ENCODE results near the gene CP. TPM values are rescaled to one million over a fixed set of nuclear protein-coding genes. Genes with fewer than 3 reads are reported as not detected.

Gene CP
- total RNA-seq, 1 experiment from 2014 or later: 0.52 TPM

GRCh38 chr3:149145356-149145755 is 76.3 kb downstream of the CP start:
- no peak overlapping the region for H3K9ac ChIP-seq (ENCODE audit: low read length)
- H2AFZ ChIP-seq (ENCODE audit: low read depth, low read length, poor library complexity, severe bottlenecking): no peak overlapping the region
- H3K4me3 ChIP-seq (replicated peaks in 1 of 2; ENCODE audit: low read depth in 1 of 2, low read length in 2 of 2): no peak overlapping the region
- H3K36me3 ChIP-seq (ENCODE audit: control insufficient read depth in 1 of 2, insufficient read depth in 2 of 2, low read length in 2 of 2): 0 out of 4 replicates have a peak, but pooled peaks cover 0 to 4% of the 10 kb centered on the region in 2 experiments
- no TSS peak for BruUV-seq (replicated peaks)
- intact Hi-C loops (cut with micrococcal nuclease): no loop called here
- CTCF ChIA-PET: no interaction called here
- no peak overlapping the region for H3K27ac ChIP-seq (ENCODE audit: low read depth, low read length)
- DNase-seq (ENCODE audit: low read depth, low spot score): no peak
- H3K9me2 ChIP-seq (ENCODE audit: insufficient read depth): no peaks in the 10 kb centered on the region
- H3K79me2 ChIP-seq (ENCODE audit: insufficient read depth, low read length): no peaks in the 10 kb centered on the region
- H3K27me3 ChIP-seq (ENCODE audit: insufficient read depth, low read length): no peaks in the 10 kb centered on the region
- POLR2A ChIA-PET: no interaction called here
- no peaks in the 10 kb centered on the region for H3K4me1 ChIP-seq (ENCODE audit: control insufficient read depth in 1 of 2, insufficient read depth in 2 of 2, low read length in 2 of 2)
- no peaks in the 10 kb centered on the region for H4K20me1 ChIP-seq (ENCODE audit: insufficient read depth)
- RAD21 ChIA-PET (ENCODE audit: low non-redundant PET in 1 of 2, low total read pairs in 2 of 2, uncharacterized antibody in 2 of 2, unreplicated experiment in 2 of 2): no interaction called here
- no peak for ATAC-seq
- no peak overlapping the region for H3K4me2 ChIP-seq (ENCODE audit: low read length)
- no peak for TF ChIP-seq EZH2 (IDR thresholded peaks at IDR 0.05)
- no peak for TF ChIP-seq YY1 (IDR thresholded peaks at IDR 0.05; ENCODE audit: extremely low read depth, insufficient replicate concordance, low read depth, low read length)
- no peak for TF ChIP-seq CTCF (IDR thresholded peaks at IDR 0.05 in 2 of 3, conservative IDR thresholded peaks at IDR 0.05 in 1 of 3; ENCODE audit: borderline replicate concordance in 1 of 3, insufficient read depth in 1 of 3, low read depth in 2 of 3, low read length in 2 of 3)
- no peak for TF ChIP-seq JUND (IDR thresholded peaks at IDR 0.05)
- no peak for TF ChIP-seq MAX (IDR thresholded peaks at IDR 0.05)
- no peak for TF ChIP-seq ZNF274 (IDR thresholded peaks at IDR 0.05; ENCODE audit: low read depth, low read length)
- no peaks in the 10 kb centered on the region for H3K9me3 ChIP-seq (ENCODE audit: control insufficient read depth in 1 of 2, insufficient read depth in 1 of 2, low read depth in 1 of 2, low read length in 2 of 2)

- Histone ChIP-seq H3K79me2 (ENCODE audit: insufficient read depth, low read length) (no peaks in the 10 kb centered on the region), H3K4me1 (ENCODE audit: control insufficient read depth in 1 of 2, insufficient read depth in 2 of 2, low read length in 2 of 2) (no peaks in the 10 kb centered on the region), H3K9me3 (ENCODE audit: control insufficient read depth in 1 of 2, insufficient read depth in 1 of 2, low read depth in 1 of 2, low read length in 2 of 2) (no peaks in the 10 kb centered on the region), H3K27ac (ENCODE audit: low read depth, low read length) (no peak overlapping the region), H3K9me2 (ENCODE audit: insufficient read depth) (no peaks in the 10 kb centered on the region), H2AFZ (ENCODE audit: low read depth, low read length, poor library complexity, severe bottlenecking) (no peak overlapping the region), H3K4me2 (ENCODE audit: low read length) (no peak overlapping the region), H3K9ac (ENCODE audit: low read length) (no peak overlapping the region), H4K20me1 (ENCODE audit: insufficient read depth) (no peaks in the 10 kb centered on the region), H3K27me3 (ENCODE audit: insufficient read depth, low read length) (no peaks in the 10 kb centered on the region), H3K4me3 (replicated peaks in 1 of 2; ENCODE audit: low read depth in 1 of 2, low read length in 2 of 2) (no peak overlapping the region), H3K36me3 (ENCODE audit: control insufficient read depth in 1 of 2, insufficient read depth in 2 of 2, low read length in 2 of 2) (no peaks in the 10 kb centered on the region)
- TF ChIP-seq CEBPB (IDR thresholded peaks at IDR 0.05; ENCODE audit: low read depth) (no peak), FOSL1 (IDR thresholded peaks at IDR 0.05; ENCODE audit: low read depth) (no peak), YY1 (IDR thresholded peaks at IDR 0.05; ENCODE audit: extremely low read depth, insufficient replicate concordance, low read depth, low read length) (no peak), RAD21 (IDR thresholded peaks at IDR 0.05; ENCODE audit: low read depth) (no peak), CBX3 (IDR thresholded peaks at IDR 0.05; ENCODE audit: low read depth) (no peak)
- RAD21 ChIA-PET (ENCODE audit: low non-redundant PET in 1 of 2, low total read pairs in 2 of 2, uncharacterized antibody in 2 of 2, unreplicated experiment in 2 of 2): no interaction called here
- intact Hi-C loops (cut with micrococcal nuclease): no loop called here
- CTCF ChIA-PET: no interaction called here
- POLR2A ChIA-PET: no interaction called here
- ATAC-seq: no peak
- BruUV-seq (replicated peaks): no TSS peak
- no peak for DNase-seq (ENCODE audit: low read depth, low spot score)
These were observed 78.9 kb downstream of the CP start for GRCh38 chr3:149142682-149143081.
